WTC11 (cell line): ENCODE measurements around the gene PSMG4. TPM values are rescaled to one million over a fixed set of nuclear protein-coding genes. Genes with fewer than 3 reads are reported as not detected.

Experiments used
- ATAC-seq: fragments of 200-7000 bp; cut with Tn5 transposase; 2 replicates; pipeline ENCODE4 v1.10.0; 2021; ENCODE audit warnings: mild to moderate bottlenecking, moderate library complexity
- CTCF ChIA-PET: fragments of 300-600 bp; sonication (Branson Sonifier 250); formaldehyde crosslinking; loops from one replicate; lab custom pipeline; 2021; ENCODE audit warnings: antibody characterized with exemption; lab: Charles Lee
- POLR2A ChIA-PET: fragments of 350-600 bp; sonication (Branson Sonifier 250); formaldehyde crosslinking; loops from one replicate; lab custom pipeline; 2021; ENCODE audit warnings: antibody characterized with exemption; lab: Charles Lee
- DNase-seq: peaks from one replicate; pipeline ENCODE4 v3.0.0; 2021; ENCODE audit warnings: low spot score
- H3K27ac Mint-ChIP-seq: 2 replicates; pipeline ENCODE4 v1.8.0; 2021; ENCODE audit warnings: mixed read lengths
- H3K27me3 Mint-ChIP-seq: 2 replicates; pipeline ENCODE4 v1.8.0; 2021; ENCODE audit warnings: low read depth, mild to moderate bottlenecking, moderate library complexity, mixed read lengths
- H3K36me3 Mint-ChIP-seq: 2 replicates; pipeline ENCODE4 v1.8.0; 2021; ENCODE audit warnings: mixed read lengths
- H3K4me1 Mint-ChIP-seq: 2 replicates; pipeline ENCODE4 v1.8.0; 2022; ENCODE audit warnings: mixed read lengths
- H3K4me3 Mint-ChIP-seq: 2 replicates; pipeline ENCODE4 v1.8.0; 2021; ENCODE audit warnings: mild to moderate bottlenecking, moderate library complexity, mixed read lengths
- H3K9me3 Mint-ChIP-seq: 2 replicates; pipeline ENCODE4 v1.8.0; 2021; ENCODE audit warnings: mixed read lengths
- FOXP1 ChIP-seq: sonication (generic); formaldehyde crosslinking; IDR thresholded peaks from 2 replicates; pipeline ENCODE4 v1.8.0; 2022; ENCODE audit warnings: missing genetic modification reagents, mild to moderate bottlenecking, moderate library complexity, borderline replicate concordance
- JAZF1 ChIP-seq: fragments of 250-450 bp; sonication (Bioruptor Pico); IDR thresholded peaks from 2 replicates; pipeline ENCODE4 v1.9.0; 2021; ENCODE audit warnings: moderate library complexity, mild to moderate bottlenecking, inconsistent platforms
- KAT7 ChIP-seq: sonication (generic); formaldehyde crosslinking; IDR thresholded peaks from 2 replicates; pipeline ENCODE4 v1.8.1; 2023; ENCODE audit warnings: missing genetic modification reagents, mild to moderate bottlenecking, borderline replicate concordance
- NR2C2 ChIP-seq: sonication (generic); formaldehyde crosslinking; IDR thresholded peaks from 2 replicates; pipeline ENCODE4 v1.8.0; 2022; ENCODE audit warnings: mild to moderate bottlenecking, missing genetic modification reagents
- RORB ChIP-seq: fragments of 250-450 bp; sonication (Bioruptor Pico); IDR thresholded peaks from 2 replicates; pipeline ENCODE4 v1.9.0; 2021; ENCODE audit warnings: mild to moderate bottlenecking
- SMAD4 ChIP-seq: sonication (generic); formaldehyde crosslinking; IDR thresholded peaks from 2 replicates; pipeline ENCODE4 v1.8.0; 2022; ENCODE audit warnings: mild to moderate bottlenecking, missing genetic modification reagents
- SOX15 ChIP-seq: fragments of 250-450 bp; sonication (Bioruptor Pico); IDR thresholded peaks from 2 replicates; pipeline ENCODE4 v1.9.0; 2021; ENCODE audit warnings: mild to moderate bottlenecking
- ZNF121 ChIP-seq: sonication (generic); formaldehyde crosslinking; IDR thresholded peaks from 2 replicates; pipeline ENCODE4 v1.8.0; 2023; ENCODE audit warnings: missing genetic modification reagents
- ZNF219 ChIP-seq: sonication (generic); formaldehyde crosslinking; IDR thresholded peaks from 2 replicates; pipeline ENCODE4 v1.8.0; 2023; ENCODE audit warnings: missing genetic modification reagents, mild to moderate bottlenecking, borderline replicate concordance
- total RNA-seq: library from RNA; stranded (reverse); gene quantifications from 3 replicates; pipeline ENCODE4 v1.2.3, GENCODE V29; 2021
- TF ChIP-seq, protein P1 (sequence below): sonication (generic); formaldehyde crosslinking; conservative IDR thresholded peaks from 2 replicates; pipeline ENCODE4 v1.8.1; 2023; ENCODE audit warnings: mild to moderate bottlenecking, low read depth, missing genetic modification reagents, moderate library complexity
- TF ChIP-seq, protein P2 (sequence below): sonication (generic); formaldehyde crosslinking; IDR thresholded peaks from 2 replicates; pipeline ENCODE4 v1.8.1; 2022; ENCODE audit warnings: mild to moderate bottlenecking, moderate library complexity, missing genetic modification reagents
- TF ChIP-seq, protein P3 (sequence below): sonication (generic); formaldehyde crosslinking; IDR thresholded peaks from 2 replicates; pipeline ENCODE4 v1.8.1; 2023; ENCODE audit warnings: mild to moderate bottlenecking, missing genetic modification reagents
- TF ChIP-seq, protein P4 (sequence below): sonication (generic); formaldehyde crosslinking; IDR thresholded peaks from 2 replicates; pipeline ENCODE4 v1.8.0; 2022; ENCODE audit warnings: missing genetic modification reagents
- TF ChIP-seq, protein P5 (sequence below): sonication (generic); formaldehyde crosslinking; IDR thresholded peaks from 2 replicates; pipeline ENCODE4 v1.8.1; 2023; ENCODE audit warnings: mild to moderate bottlenecking, missing genetic modification reagents, moderate library complexity
- TF ChIP-seq, protein P6 (sequence below): fragments of 250-450 bp; sonication (Bioruptor Pico); conservative IDR thresholded peaks from 2 replicates; pipeline ENCODE4 v1.9.0; 2021; ENCODE audit warnings: mild to moderate bottlenecking
- TF ChIP-seq, protein P7 (sequence below): sonication (generic); formaldehyde crosslinking; IDR thresholded peaks from 2 replicates; pipeline ENCODE4 v1.8.1; 2022; ENCODE audit warnings: low read depth, missing genetic modification reagents, borderline replicate concordance
- TF ChIP-seq, protein P8 (sequence below): sonication (generic); formaldehyde crosslinking; IDR thresholded peaks from 2 replicates; pipeline ENCODE4 v1.8.0; 2023; ENCODE audit warnings: mild to moderate bottlenecking, missing genetic modification reagents

The PSMG4 gene
- total RNA-seq, 1 experiment from 2014 or later, result 38.2 TPM

DNA sequence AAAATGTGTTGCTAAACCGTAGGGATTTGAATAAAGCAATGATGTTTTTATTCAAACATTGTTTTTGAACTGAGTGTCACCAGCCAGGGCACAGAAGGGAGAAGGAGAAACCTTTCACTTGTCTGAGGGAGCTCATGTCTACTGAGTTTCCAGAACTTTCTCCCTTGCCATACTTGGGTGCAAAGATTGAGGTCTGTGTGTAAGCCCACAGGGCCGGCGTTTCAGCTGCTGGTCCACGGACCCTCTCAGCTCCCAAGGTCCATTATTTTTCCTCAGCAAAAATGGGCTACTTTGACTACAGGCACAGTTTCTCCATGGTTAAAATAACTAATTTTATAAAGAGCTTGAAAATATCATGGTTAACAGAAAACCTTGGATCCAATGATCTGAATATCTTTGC, 32.6 kb downstream of the PSMG4 start:
- Mint-ChIP-seq H3K4me1 (peaks cover 6% of the 10 kb centered on the region), H3K4me3 (no peak overlapping the region), H3K9me3 (no peaks in the 10 kb centered on the region), H3K27me3 (no peaks in the 10 kb centered on the region), H3K27ac (no peak overlapping the region), H3K36me3 (peaks cover 53% of the 10 kb centered on the region)
- DNase-seq (no peak), ATAC-seq (no peak)
- CTCF ChIA-PET, result interaction anchor here (0.8 to 1.6 kb wide), 4 partner anchors 12 to 558 kb away, joined by 4 to 5 read pairs (median 4); partner anchors contain the start of gene FAM50B
- POLR2A ChIA-PET, result no interaction called here
- TF ChIP-seq, protein P1, sequence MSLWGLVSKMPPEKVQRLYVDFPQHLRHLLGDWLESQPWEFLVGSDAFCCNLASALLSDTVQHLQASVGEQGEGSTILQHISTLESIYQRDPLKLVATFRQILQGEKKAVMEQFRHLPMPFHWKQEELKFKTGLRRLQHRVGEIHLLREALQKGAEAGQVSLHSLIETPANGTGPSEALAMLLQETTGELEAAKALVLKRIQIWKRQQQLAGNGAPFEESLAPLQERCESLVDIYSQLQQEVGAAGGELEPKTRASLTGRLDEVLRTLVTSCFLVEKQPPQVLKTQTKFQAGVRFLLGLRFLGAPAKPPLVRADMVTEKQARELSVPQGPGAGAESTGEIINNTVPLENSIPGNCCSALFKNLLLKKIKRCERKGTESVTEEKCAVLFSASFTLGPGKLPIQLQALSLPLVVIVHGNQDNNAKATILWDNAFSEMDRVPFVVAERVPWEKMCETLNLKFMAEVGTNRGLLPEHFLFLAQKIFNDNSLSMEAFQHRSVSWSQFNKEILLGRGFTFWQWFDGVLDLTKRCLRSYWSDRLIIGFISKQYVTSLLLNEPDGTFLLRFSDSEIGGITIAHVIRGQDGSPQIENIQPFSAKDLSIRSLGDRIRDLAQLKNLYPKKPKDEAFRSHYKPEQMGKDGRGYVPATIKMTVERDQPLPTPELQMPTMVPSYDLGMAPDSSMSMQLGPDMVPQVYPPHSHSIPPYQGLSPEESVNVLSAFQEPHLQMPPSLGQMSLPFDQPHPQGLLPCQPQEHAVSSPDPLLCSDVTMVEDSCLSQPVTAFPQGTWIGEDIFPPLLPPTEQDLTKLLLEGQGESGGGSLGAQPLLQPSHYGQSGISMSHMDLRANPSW (CRISPR knock-in tag), result no peak
- TF ChIP-seq, protein P2, sequence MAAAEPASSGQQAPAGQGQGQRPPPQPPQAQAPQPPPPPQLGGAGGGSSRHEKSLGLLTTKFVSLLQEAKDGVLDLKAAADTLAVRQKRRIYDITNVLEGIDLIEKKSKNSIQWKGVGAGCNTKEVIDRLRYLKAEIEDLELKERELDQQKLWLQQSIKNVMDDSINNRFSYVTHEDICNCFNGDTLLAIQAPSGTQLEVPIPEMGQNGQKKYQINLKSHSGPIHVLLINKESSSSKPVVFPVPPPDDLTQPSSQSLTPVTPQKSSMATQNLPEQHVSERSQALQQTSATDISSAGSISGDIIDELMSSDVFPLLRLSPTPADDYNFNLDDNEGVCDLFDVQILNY (CRISPR knock-in tag), result no peak
- TF ChIP-seq, protein P3, sequence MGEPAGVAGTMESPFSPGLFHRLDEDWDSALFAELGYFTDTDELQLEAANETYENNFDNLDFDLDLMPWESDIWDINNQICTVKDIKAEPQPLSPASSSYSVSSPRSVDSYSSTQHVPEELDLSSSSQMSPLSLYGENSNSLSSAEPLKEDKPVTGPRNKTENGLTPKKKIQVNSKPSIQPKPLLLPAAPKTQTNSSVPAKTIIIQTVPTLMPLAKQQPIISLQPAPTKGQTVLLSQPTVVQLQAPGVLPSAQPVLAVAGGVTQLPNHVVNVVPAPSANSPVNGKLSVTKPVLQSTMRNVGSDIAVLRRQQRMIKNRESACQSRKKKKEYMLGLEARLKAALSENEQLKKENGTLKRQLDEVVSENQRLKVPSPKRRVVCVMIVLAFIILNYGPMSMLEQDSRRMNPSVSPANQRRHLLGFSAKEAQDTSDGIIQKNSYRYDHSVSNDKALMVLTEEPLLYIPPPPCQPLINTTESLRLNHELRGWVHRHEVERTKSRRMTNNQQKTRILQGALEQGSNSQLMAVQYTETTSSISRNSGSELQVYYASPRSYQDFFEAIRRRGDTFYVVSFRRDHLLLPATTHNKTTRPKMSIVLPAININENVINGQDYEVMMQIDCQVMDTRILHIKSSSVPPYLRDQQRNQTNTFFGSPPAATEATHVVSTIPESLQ, result no peak
- TF ChIP-seq, protein P4, sequence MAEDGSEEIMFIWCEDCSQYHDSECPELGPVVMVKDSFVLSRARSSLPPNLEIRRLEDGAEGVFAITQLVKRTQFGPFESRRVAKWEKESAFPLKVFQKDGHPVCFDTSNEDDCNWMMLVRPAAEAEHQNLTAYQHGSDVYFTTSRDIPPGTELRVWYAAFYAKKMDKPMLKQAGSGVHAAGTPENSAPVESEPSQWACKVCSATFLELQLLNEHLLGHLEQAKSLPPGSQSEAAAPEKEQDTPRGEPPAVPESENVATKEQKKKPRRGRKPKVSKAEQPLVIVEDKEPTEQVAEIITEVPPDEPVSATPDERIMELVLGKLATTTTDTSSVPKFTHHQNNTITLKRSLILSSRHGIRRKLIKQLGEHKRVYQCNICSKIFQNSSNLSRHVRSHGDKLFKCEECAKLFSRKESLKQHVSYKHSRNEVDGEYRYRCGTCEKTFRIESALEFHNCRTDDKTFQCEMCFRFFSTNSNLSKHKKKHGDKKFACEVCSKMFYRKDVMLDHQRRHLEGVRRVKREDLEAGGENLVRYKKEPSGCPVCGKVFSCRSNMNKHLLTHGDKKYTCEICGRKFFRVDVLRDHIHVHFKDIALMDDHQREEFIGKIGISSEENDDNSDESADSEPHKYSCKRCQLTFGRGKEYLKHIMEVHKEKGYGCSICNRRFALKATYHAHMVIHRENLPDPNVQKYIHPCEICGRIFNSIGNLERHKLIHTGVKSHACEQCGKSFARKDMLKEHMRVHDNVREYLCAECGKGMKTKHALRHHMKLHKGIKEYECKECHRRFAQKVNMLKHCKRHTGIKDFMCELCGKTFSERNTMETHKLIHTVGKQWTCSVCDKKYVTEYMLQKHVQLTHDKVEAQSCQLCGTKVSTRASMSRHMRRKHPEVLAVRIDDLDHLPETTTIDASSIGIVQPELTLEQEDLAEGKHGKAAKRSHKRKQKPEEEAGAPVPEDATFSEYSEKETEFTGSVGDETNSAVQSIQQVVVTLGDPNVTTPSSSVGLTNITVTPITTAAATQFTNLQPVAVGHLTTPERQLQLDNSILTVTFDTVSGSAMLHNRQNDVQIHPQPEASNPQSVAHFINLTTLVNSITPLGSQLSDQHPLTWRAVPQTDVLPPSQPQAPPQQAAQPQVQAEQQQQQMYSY (CRISPR knock-in tag), result no peak
- TF ChIP-seq, protein P5, sequence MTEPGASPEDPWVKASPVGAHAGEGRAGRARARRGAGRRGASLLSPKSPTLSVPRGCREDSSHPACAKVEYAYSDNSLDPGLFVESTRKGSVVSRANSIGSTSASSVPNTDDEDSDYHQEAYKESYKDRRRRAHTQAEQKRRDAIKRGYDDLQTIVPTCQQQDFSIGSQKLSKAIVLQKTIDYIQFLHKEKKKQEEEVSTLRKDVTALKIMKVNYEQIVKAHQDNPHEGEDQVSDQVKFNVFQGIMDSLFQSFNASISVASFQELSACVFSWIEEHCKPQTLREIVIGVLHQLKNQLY (CRISPR knock-in tag), result no peak
- TF ChIP-seq SOX15 (CRISPR knock-in tag), result no peak
- TF ChIP-seq, protein P6, sequence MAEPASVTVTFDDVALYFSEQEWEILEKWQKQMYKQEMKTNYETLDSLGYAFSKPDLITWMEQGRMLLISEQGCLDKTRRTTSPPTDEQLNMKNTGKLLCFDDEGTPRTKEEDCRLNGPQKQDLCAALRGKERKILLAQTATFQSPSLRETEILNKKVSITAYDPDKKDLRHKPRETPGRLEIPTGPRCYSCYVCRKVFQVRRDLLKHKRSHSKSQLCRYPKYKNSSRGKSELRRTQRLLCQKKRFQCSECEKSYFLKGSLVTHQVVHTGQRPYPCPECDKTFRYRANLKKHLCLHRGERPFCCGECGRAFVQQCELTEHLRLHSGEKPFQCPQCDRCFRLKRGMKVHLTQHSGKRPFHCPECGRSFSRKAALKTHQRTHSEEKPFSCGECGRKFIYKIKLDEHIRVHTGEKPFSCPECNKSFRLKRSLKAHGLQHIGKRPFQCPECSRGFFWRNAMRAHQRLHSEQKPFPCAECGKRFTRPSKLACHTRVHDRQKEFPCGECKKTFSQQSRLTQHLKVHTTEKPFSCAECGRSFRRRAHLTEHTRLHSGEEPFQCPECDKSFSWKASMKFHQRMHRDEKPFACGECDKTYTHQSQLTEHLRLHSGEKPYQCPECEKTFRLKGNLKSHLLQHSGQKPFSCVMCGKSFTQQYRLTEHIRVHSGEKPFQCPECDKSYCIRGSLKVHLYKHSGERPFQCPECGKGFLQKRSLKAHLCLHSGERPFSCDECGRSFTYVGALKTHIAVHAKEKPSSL (CRISPR knock-in tag), result no peak
- no peak for TF ChIP-seq NR2C2 (CRISPR knock-in tag)
- no peak for TF ChIP-seq JAZF1 (CRISPR knock-in tag)
- no peak for TF ChIP-seq RORB (CRISPR knock-in tag)
- no peak for TF ChIP-seq KAT7 (CRISPR knock-in tag)
- TF ChIP-seq SMAD4, result no peak
- TF ChIP-seq, protein P7, sequence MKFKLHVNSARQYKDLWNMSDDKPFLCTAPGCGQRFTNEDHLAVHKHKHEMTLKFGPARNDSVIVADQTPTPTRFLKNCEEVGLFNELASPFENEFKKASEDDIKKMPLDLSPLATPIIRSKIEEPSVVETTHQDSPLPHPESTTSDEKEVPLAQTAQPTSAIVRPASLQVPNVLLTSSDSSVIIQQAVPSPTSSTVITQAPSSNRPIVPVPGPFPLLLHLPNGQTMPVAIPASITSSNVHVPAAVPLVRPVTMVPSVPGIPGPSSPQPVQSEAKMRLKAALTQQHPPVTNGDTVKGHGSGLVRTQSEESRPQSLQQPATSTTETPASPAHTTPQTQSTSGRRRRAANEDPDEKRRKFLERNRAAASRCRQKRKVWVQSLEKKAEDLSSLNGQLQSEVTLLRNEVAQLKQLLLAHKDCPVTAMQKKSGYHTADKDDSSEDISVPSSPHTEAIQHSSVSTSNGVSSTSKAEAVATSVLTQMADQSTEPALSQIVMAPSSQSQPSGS (CRISPR knock-in tag), result no peak
- no peak for TF ChIP-seq ZNF219 (CRISPR knock-in tag)
- TF ChIP-seq, protein P8, sequence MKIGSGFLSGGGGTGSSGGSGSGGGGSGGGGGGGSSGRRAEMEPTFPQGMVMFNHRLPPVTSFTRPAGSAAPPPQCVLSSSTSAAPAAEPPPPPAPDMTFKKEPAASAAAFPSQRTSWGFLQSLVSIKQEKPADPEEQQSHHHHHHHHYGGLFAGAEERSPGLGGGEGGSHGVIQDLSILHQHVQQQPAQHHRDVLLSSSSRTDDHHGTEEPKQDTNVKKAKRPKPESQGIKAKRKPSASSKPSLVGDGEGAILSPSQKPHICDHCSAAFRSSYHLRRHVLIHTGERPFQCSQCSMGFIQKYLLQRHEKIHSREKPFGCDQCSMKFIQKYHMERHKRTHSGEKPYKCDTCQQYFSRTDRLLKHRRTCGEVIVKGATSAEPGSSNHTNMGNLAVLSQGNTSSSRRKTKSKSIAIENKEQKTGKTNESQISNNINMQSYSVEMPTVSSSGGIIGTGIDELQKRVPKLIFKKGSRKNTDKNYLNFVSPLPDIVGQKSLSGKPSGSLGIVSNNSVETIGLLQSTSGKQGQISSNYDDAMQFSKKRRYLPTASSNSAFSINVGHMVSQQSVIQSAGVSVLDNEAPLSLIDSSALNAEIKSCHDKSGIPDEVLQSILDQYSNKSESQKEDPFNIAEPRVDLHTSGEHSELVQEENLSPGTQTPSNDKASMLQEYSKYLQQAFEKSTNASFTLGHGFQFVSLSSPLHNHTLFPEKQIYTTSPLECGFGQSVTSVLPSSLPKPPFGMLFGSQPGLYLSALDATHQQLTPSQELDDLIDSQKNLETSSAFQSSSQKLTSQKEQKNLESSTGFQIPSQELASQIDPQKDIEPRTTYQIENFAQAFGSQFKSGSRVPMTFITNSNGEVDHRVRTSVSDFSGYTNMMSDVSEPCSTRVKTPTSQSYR (CRISPR knock-in tag), result no peak
- no peak for TF ChIP-seq FOXP1 (CRISPR knock-in tag)
- TF ChIP-seq ZNF121 (CRISPR knock-in tag), result no peak
